Measurements from ENCODE around the gene SPTY2D1. TPM values are rescaled to one million over a fixed set of nuclear protein-coding genes. Genes with fewer than 3 reads are reported as not detected.
"Not testable (repeated sequence)": the region's sequence is repeated elsewhere in the genome, so short reads cannot be mapped to it uniquely, and the experiment has no call there.

SPTY2D1 gene
- total RNA-seq, 1 donor from 2014 or later, result 12.3 TPM

- Mint-ChIP-seq H3K9me3 (peaks cover 13% of the 10 kb centered on the region), H3K4me3 (no peak overlapping the region), H3K4me1 (no peaks in the 10 kb centered on the region), H3K36me3 (no peaks in the 10 kb centered on the region), H3K27ac (no peak overlapping the region), H3K27me3 (ENCODE audit: insufficient read depth, low read depth) (peaks cover 5% of the 10 kb centered on the region)
- H3K9me3 ChIP-seq (ENCODE audit: low read depth), result no peaks in the 10 kb centered on the region
- H3F3A ChIP-seq (ENCODE audit: low read depth), result no peaks in the 10 kb centered on the region
- DNase-seq (ENCODE audit: low spot score), result no peak
- H3K4me2 ChIP-seq, result no peak overlapping the region
- H4K20me1 ChIP-seq (ENCODE audit: low read depth), result no peaks in the 10 kb centered on the region
- no peaks in the 10 kb centered on the region for H3K36me3 ChIP-seq
- H3K27me3 ChIP-seq, result peaks cover 7% of the 10 kb centered on the region
- H3K4me3 ChIP-seq, result no peak overlapping the region
- H3K9ac ChIP-seq, result no peak overlapping the region
- H2AFZ ChIP-seq (replicated peaks), result no peak overlapping the region
- no peak overlapping the region for H3K27ac ChIP-seq
- no peaks in the 10 kb centered on the region for H3K79me2 ChIP-seq (ENCODE audit: low read depth)
- H3K4me1 ChIP-seq, result no peaks in the 10 kb centered on the region
- TF ChIP-seq EZH2 (IDR thresholded peaks at IDR 0.05), result no peak
- TF ChIP-seq, protein P1, sequence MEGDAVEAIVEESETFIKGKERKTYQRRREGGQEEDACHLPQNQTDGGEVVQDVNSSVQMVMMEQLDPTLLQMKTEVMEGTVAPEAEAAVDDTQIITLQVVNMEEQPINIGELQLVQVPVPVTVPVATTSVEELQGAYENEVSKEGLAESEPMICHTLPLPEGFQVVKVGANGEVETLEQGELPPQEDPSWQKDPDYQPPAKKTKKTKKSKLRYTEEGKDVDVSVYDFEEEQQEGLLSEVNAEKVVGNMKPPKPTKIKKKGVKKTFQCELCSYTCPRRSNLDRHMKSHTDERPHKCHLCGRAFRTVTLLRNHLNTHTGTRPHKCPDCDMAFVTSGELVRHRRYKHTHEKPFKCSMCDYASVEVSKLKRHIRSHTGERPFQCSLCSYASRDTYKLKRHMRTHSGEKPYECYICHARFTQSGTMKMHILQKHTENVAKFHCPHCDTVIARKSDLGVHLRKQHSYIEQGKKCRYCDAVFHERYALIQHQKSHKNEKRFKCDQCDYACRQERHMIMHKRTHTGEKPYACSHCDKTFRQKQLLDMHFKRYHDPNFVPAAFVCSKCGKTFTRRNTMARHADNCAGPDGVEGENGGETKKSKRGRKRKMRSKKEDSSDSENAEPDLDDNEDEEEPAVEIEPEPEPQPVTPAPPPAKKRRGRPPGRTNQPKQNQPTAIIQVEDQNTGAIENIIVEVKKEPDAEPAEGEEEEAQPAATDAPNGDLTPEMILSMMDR (IDR thresholded peaks at IDR 0.05), result no peak
- no peak for TF ChIP-seq EZH2phosphoT487 (IDR thresholded peaks at IDR 0.05)
Observed at GRCh38 chr11:18657673-18658072, 23.5 kb upstream of the SPTY2D1 start.

DNA sequence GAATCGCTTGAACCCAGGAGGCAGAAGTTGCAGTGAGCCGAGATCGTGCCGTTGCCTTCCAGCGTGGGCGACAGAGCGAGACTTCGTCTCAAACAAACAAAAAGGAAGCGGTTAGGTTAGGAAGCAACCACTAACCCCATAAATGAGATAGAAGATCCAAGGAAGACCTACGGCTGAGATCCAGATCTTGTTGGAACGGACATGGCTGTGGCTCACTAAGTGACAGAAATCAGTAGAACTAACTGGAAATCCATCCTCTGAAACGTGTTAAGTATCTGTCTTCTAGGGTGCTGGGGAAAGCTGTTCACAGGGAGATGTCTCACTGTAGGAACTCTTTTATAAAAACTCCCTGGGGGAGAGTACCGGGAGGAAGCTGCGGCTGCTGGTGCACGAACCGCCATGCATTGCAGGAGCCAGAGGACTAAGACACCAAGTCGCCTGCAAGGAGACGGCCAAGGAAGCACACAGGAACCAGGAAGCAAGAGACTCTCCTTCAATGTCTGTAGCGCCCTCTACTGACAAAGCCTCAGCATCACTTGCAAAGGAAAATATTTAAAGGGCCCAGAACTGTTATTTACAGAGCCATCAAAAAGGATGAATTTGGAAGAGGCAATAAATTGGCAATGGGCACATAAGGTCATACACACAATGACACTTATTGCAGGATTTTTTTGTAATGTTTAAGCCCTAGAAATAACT lies 16.9 kb upstream of the SPTY2D1 start:
- Histone ChIP-seq H3K27ac (no peak overlapping the region), H3K9me3 (ENCODE audit: low read depth) (no peaks in the 10 kb centered on the region), H3K4me1 (no peaks in the 10 kb centered on the region), H2AFZ (replicated peaks) (peak overlapping the region; percentile 39), H4K20me1 (ENCODE audit: low read depth) (no peaks in the 10 kb centered on the region), H3K9ac (no peak overlapping the region), H3K36me3 (no peaks in the 10 kb centered on the region), H3K4me2 (no peak overlapping the region), H3K4me3 (no peak overlapping the region), H3K79me2 (ENCODE audit: low read depth) (no peaks in the 10 kb centered on the region), H3F3A (ENCODE audit: low read depth) (no peaks in the 10 kb centered on the region), H3K27me3 (no peaks in the 10 kb centered on the region)
- TF ChIP-seq, protein P1 (IDR thresholded peaks at IDR 0.05), result peak; percentile 54
- TF ChIP-seq EZH2 (IDR thresholded peaks at IDR 0.05), result no peak
- no peak overlapping the region for H3K27ac Mint-ChIP-seq
- no peaks in the 10 kb centered on the region for H3K36me3 Mint-ChIP-seq
- no peaks in the 10 kb centered on the region for H3K9me3 Mint-ChIP-seq
- H3K4me1 Mint-ChIP-seq, result no peaks in the 10 kb centered on the region
- no peak overlapping the region for H3K4me3 Mint-ChIP-seq
- H3K27me3 Mint-ChIP-seq (ENCODE audit: insufficient read depth, low read depth), result peaks cover 2% of the 10 kb centered on the region
- DNase-seq (ENCODE audit: low spot score), result peak; percentile 64

GRCh38 chr11:18650353-18650752 lies 16.2 kb upstream of the SPTY2D1 start:
- H3K27ac Mint-ChIP-seq, result no peak overlapping the region
- H3K36me3 ChIP-seq, result no peaks in the 10 kb centered on the region
- H3K4me1 Mint-ChIP-seq, result no peaks in the 10 kb centered on the region
- H3K27me3 ChIP-seq, result no peaks in the 10 kb centered on the region
- H3K27ac ChIP-seq, result no peak overlapping the region
- H3K27me3 Mint-ChIP-seq (ENCODE audit: insufficient read depth, low read depth), result no peaks in the 10 kb centered on the region
- H3K4me3 Mint-ChIP-seq, result no peak overlapping the region
- no peaks in the 10 kb centered on the region for H3K9me3 Mint-ChIP-seq
- TF ChIP-seq EZH2 (IDR thresholded peaks at IDR 0.05) (no peak), EZH2phosphoT487 (IDR thresholded peaks at IDR 0.05) (no peak)
- TF ChIP-seq, protein P1 (IDR thresholded peaks at IDR 0.05), result no peak
- no peaks in the 10 kb centered on the region for H3K36me3 Mint-ChIP-seq
- H3K4me1 ChIP-seq, result no peaks in the 10 kb centered on the region
- H3K4me2 ChIP-seq, result no peak overlapping the region
- no peaks in the 10 kb centered on the region for H4K20me1 ChIP-seq (ENCODE audit: low read depth)
- no peak overlapping the region for H3K4me3 ChIP-seq
- no peak overlapping the region for H2AFZ ChIP-seq (replicated peaks)
- H3K9ac ChIP-seq, result no peak overlapping the region
- no peaks in the 10 kb centered on the region for H3K79me2 ChIP-seq (ENCODE audit: low read depth)
- H3K9me3 ChIP-seq (ENCODE audit: low read depth), result no peaks in the 10 kb centered on the region
- no peaks in the 10 kb centered on the region for H3F3A ChIP-seq (ENCODE audit: low read depth)
- no peak for DNase-seq (ENCODE audit: low spot score)

GRCh38 chr11:18643034-18643433 lies 8.9 kb upstream of the SPTY2D1 start:
- not testable (repeated sequence) for H3F3A ChIP-seq (ENCODE audit: low read depth); H3K4me2 ChIP-seq; H3K27ac Mint-ChIP-seq; H3K27me3 Mint-ChIP-seq (ENCODE audit: insufficient read depth, low read depth); H4K20me1 ChIP-seq (ENCODE audit: low read depth); H3K9me3 Mint-ChIP-seq; H3K4me1 ChIP-seq; H3K4me3 ChIP-seq; H3K9me3 ChIP-seq (ENCODE audit: low read depth); H3K36me3 ChIP-seq; H3K27ac ChIP-seq; H3K4me3 Mint-ChIP-seq; H3K36me3 Mint-ChIP-seq; H3K79me2 ChIP-seq (ENCODE audit: low read depth); H2AFZ ChIP-seq (replicated peaks); H3K4me1 Mint-ChIP-seq; H3K27me3 ChIP-seq; DNase-seq (ENCODE audit: low spot score); H3K9ac ChIP-seq
